HG03097 (cell line): ENCODE measurements around the gene ACRV1.
"Not testable (repeated sequence)": the region's sequence is repeated elsewhere in the genome, so short reads cannot be mapped to it uniquely, and the experiment has no call there.

ENCODE experiments used
- ATAC-seq: cut with Tn5 transposase; IDR thresholded peaks from one replicate; pipeline ENCODE4 v1.9.1; 2021; ENCODE audit not compliant: unreplicated experiment, low FRiP score

Gene ACRV1, protein sequence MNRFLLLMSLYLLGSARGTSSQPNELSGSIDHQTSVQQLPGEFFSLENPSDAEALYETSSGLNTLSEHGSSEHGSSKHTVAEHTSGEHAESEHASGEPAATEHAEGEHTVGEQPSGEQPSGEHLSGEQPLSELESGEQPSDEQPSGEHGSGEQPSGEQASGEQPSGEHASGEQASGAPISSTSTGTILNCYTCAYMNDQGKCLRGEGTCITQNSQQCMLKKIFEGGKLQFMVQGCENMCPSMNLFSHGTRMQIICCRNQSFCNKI

GRCh38 chr11:125680747-125681146 lies at the start of gene ACRV1:
TSS of gene ACRV1 (minus strand) at chr11:125680847. CDS start at chr11:125680780, 67 bp downstream.
- no peak for ATAC-seq

DNA sequence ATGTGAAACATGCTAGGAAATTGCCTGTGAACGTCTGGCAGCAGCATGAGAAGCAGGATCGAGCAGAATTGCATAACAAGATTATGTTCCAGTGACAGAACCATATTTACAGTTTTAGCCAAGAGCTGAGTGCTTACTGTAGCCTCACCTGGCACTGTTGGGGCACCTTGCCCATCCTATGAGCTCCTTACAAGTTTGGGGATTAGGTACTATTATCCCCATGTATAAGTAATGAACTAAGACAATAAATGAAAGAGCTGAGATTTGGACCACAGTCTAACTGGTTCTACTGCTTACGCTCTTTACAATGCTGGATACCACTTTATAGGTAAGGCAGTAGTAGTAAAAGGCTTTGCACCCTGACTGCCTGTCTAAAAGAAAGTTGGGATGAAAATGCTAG lies 48.3 kb upstream of the ACRV1 start:
- ATAC-seq, result no peak

- ATAC-seq, result no peak
These were observed 43.5 kb upstream of the ACRV1 start for GRCh38 chr11:125724125-125724524.

- no peak for ATAC-seq
These were observed 40.1 kb upstream of the ACRV1 start for GRCh38 chr11:125720781-125721180.

GRCh38 chr11:125704686-125705085 lies 24.0 kb upstream of the ACRV1 start:
- ATAC-seq, result not testable (repeated sequence)

GRCh38 chr11:125701858-125702621 lies 21.4 kb upstream of the ACRV1 start:
- ATAC-seq, result no peak

DNA sequence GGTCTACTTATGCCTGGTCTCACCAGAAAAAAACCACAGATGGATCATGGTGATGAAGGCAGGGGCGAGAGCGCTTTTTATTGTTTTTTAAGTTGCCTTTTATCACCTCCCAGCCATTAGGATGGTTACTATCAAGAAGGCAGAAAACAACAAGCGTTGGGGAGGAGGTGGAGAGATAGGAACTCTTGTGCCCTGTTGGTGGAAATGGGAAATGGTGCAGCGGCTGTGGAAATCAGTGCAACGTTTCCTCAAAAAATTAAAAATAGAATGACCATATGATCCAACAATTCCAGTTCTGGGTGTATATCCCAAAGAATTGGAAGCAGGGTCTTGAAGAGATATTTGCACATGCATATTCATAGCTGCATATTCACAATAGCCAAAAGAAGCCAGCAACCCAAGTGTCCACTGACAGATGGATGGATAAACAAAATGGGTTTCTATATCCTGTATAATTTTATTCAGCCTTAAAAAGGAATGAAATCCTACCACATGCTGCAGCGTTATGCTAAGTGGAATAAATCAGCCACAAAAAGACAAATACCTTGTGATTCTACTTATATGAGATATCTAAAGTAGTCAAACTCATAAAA lies 20.5 kb upstream of the ACRV1 start:
- ATAC-seq, result no peak

DNA sequence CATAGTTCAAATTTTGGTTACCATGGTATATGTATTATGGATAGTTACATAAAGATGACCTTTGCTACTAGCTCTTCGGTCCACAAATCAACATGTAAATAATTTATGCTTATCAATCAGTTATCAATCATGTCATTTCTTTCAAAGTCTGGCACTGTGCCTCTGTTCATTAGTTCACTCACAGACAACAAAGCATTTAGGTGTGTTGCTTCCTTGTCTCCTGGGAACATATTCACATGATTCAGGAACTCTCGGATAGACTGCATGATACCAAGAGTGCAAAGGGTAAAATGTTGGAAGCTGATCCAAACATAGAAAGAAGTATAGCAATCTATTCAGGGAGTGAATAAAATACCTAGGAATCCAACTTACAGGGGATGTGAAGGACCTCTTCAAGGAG lies 14.3 kb upstream of the ACRV1 start:
- no peak for ATAC-seq

- no peak for ATAC-seq
These were observed 12.2 kb upstream of the ACRV1 start for GRCh38 chr11:125692887-125693286.

- no peak for ATAC-seq
These were observed 9.4 kb upstream of the ACRV1 start for GRCh38 chr11:125690006-125690405.

DNA sequence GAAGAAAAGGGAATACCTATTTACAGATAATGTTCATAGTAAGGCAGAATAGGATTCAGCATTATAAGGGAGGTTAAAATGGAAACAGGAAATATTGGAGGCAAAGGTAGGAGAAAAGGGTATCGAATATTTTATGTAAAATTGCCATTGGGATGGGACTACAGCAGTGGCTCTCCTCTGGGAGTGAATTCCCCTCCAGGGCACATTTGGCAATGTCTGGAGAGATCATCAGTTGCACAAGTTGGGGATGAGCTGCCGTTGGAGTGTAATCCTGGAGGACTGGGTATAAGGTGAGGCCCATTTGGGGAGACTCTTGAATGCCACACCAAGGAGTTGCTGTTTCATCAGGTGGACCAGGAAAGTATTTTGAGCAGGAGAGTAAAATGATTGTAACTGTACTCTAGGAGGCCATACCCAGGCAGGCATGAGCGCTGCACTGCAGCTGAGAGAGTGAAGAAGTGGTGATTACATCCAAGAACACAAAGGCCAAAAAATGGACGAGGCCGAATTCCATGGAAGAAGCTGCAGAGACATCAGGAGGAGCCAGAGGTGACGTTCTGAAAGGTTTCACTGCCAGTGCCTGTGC lies 8.7 kb upstream of the ACRV1 start:
- no peak for ATAC-seq

GRCh38 chr11:125688632-125689031 lies 8.0 kb upstream of the ACRV1 start:
- ATAC-seq, result no peak

DNA sequence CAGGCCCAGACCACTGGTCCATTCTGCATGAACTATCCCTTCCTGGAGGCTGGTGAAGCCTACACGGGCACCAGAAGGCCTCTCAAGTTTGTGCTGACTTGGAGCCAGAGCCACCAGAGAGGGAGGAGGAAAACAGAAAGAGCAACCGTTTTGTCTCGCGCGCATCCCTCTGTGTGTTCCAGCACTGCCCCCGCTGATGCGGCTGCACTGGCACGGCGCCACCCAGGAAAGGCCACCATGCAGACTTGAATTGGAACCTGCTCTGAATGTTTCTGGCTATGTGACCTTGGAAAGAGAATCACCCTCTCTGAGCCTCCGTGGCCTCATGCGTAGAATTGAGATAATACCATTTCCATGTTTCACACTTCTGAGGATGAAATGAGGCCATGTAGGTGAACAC lies 7.4 kb upstream of the ACRV1 start:
- no peak for ATAC-seq

- ATAC-seq, result no peak
These were observed 4.6 kb upstream of the ACRV1 start for GRCh38 chr11:125685228-125685627.

DNA sequence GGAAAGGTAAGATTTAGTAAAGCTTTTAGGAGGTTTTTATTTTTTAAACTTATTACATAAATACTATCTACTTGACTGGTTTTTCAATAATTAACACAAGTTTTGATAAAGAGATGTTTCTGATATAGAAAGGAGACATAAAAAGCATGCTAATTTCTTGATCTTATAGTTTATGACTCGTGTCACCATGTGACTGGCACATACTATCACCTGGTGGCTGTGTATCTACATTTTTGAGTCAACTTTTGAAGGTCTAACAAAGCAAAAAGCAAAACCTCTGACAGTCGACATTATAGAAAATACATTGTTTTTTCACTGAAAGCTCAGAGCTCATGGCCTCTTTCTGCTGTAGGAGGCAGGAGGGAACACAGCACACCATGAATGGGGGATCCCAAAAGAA lies 810 bp downstream of the ACRV1 start:
- no peak for ATAC-seq

DNA sequence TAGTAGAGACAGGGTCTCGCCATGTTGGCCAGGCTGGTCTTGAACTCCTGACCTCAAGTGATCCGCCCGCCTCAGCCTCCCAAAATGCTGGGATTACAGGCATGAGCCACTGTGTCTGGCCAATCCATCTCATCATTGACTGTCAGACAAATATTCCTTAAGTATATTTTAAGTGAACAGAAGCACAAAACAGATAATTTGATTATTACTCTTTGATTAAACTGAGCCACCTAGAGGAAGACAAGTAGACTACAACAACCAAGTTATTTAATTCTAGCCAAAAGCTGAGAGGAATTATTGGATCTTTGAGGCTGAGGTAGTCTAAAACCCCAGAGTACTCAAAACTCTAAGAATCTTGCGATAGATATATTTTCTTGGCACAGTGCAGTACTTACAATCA lies 1.2 kb downstream of the ACRV1 start:
- no peak for ATAC-seq

DNA sequence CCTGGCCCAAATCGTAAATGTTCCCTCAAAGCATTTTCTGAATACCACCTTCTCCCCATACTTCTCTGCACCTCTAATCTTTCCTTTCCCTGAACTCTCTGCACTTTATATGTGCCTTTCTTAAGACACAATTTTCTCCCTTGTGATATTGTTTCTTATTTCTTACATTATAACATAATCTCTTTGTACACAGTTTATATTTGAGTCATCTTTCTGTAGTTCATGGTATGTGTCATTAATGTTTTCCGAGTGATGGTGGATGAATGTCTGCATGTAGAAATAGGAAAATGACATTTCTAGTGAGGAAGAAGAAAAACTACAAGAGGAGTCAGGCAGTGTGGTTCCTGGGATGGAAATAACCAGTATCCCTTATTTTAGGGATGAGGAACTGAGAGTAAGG lies 5.5 kb downstream of the ACRV1 start:
- ATAC-seq, result no peak

DNA sequence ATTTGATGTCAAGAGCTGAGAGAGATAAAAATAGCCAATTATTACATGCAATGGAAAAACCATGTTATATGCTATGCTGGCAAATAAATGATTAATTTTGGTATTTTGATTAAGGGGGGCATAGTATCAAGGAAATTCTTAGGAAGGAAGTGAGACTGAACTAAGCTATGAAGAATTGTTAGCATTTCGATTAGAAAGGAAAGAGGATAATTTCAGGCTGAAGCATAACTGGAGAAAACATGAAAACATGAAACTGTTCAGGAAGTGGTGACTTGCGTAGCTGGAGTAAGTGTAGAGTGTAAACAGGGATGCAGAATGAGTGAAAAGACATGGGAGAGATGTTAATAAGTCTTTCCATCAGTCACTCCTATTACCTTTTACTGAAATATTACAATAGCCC lies 6.4 kb downstream of the ACRV1 start:
- ATAC-seq, result no peak

DNA sequence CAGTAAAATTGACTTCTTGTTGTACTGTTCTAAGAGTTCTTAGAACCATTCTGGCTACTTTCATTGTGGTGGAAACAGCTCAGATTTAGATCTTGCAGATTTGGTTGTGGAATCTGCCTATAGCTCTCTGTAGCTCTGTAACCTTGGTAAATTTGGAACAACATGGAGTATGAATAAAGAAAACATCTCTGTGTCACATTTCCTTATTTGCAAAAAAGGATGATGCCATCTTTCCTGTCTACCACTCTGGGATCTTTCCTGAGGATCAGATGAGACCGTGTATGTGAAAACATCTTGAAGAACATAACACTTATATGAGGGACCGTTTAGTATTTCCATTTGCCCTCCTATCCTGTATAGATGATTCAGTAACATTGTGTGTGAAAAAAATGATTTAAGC lies 9.1 kb downstream of the ACRV1 start:
- no peak for ATAC-seq

DNA sequence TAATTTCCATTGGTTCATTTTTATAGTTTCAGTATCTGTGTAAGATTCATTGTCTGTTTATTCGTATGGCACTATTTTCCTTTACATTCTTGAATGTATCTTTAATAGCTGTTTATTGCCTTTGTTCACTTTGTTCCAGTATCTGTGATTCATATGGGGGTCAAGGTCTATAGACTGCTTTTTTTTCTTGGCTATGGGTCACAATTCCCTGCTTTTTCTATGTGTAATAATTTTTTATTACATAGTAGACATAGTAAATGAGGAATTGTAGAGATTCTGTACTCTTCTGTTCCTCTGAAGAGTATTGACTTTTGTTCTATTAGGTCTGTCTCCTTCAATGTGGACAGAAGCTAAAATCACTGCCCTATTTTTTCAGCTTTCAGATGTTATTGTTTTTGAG lies 10.5 kb downstream of the ACRV1 start:
- ATAC-seq, result no peak

GRCh38 chr11:125667151-125667550 lies 13.5 kb downstream of the ACRV1 start:
- no peak for ATAC-seq

GRCh38 chr11:125663910-125664309 lies 16.7 kb downstream of the ACRV1 start:
- no peak for ATAC-seq
